DOHH2 (cell line): ENCODE results near the gene EYA4.

ENCODE experiments used
- H3F3A ChIP-seq: fragments of 200-600 bp; sonication (generic), shearing (Covaris generic); 2 replicates; pipeline ENCODE4 v1.6.0; 2016; ENCODE audit warnings: antibody characterized with exemption, mild to moderate bottlenecking; ENCODE audit not compliant: control insufficient read depth, insufficient read depth
- H3K27ac ChIP-seq: fragments of 200-600 bp; sonication (generic); 2 replicates; pipeline ENCODE4 v1.5.1; 2014; ENCODE audit warnings: low read depth, mild to moderate bottlenecking, low read length, moderate library complexity
- H3K27me3 ChIP-seq: fragments of 200-600 bp; sonication (generic); 2 replicates; pipeline ENCODE4 v1.6.1; 2014; ENCODE audit warnings: mild to moderate bottlenecking, low read length, mixed read lengths; ENCODE audit not compliant: control insufficient read depth
- H3K36me3 ChIP-seq: fragments of 200-600 bp; sonication (generic); 2 replicates; pipeline ENCODE4 v1.6.1; 2014; ENCODE audit warnings: mild to moderate bottlenecking, low read length, moderate library complexity, mixed read lengths; ENCODE audit not compliant: control insufficient read depth
- H3K4me1 ChIP-seq: fragments of 200-600 bp; sonication (generic); 2 replicates; pipeline ENCODE4 v1.6.1; 2014; ENCODE audit warnings: mild to moderate bottlenecking, low read length, mixed read lengths; ENCODE audit not compliant: control insufficient read depth
- H3K4me2 ChIP-seq: fragments of 200-600 bp; sonication (generic); 2 replicates; pipeline ENCODE4 v1.6.0; 2014; ENCODE audit warnings: mild to moderate bottlenecking, low read length, moderate library complexity
- H3K4me3 ChIP-seq: fragments of 200-600 bp; sonication (generic); 2 replicates; pipeline ENCODE4 v1.5.1; 2014; ENCODE audit warnings: mild to moderate bottlenecking, low read length, mixed read lengths
- H3K79me2 ChIP-seq: fragments of 200-600 bp; sonication (generic); 2 replicates; pipeline ENCODE4 v1.6.1; 2014; ENCODE audit warnings: mild to moderate bottlenecking, low read length, mixed read lengths; ENCODE audit not compliant: control insufficient read depth
- H3K9me2 ChIP-seq: fragments of 200-600 bp; sonication (generic); replicated peaks from 2 replicates; pipeline ENCODE4 v1.6.1; 2014; ENCODE audit warnings: mild to moderate bottlenecking, low read length, mixed read lengths; ENCODE audit not compliant: control insufficient read depth
- H3K9me3 ChIP-seq: fragments of 200-600 bp; sonication (generic); 2 replicates; pipeline ENCODE4 v1.6.1; 2014; ENCODE audit warnings: antibody characterized with exemption, low read length, mixed read lengths; ENCODE audit not compliant: control insufficient read depth, insufficient read depth
- H4K20me1 ChIP-seq: fragments of 200-600 bp; sonication (generic); 2 replicates; pipeline ENCODE4 v1.6.0; 2014; ENCODE audit warnings: low read depth, mild to moderate bottlenecking, antibody characterized with exemption, low read length, moderate library complexity; ENCODE audit not compliant: control insufficient read depth, insufficient read depth
- CTCF ChIP-seq: fragments of 200-600 bp; sonication (generic); IDR thresholded peaks from one replicate; pipeline ENCODE4 v1.5.1; 2014; ENCODE audit warnings: antibody characterized with exemption, mild to moderate bottlenecking, low read depth, low read length; ENCODE audit not compliant: poor library complexity, severe bottlenecking
- EZH2phosphoT487 ChIP-seq: fragments of 200-600 bp; sonication (generic); IDR thresholded peaks from 2 replicates; pipeline ENCODE4 v1.6.1; 2017; ENCODE audit warnings: borderline replicate concordance, mild to moderate bottlenecking, antibody characterized with exemption, low read length, moderate library complexity, mixed read lengths

EYA4 gene

GRCh38 chr6:133241086-133241900 lies at the start of gene EYA4:
Gene EYA4, plus strand, starts transcription at chr6:133241357. Its CDS starts 33,424 bp downstream, at chr6:133274781.
- no peaks in the 10 kb centered on the region for H3K36me3 ChIP-seq
- H3K4me3 ChIP-seq = no peak within 1 kb of the TSS
- H3K79me2 ChIP-seq = no peaks in the 10 kb centered on the region
- no peak within 1 kb of the TSS for H3K4me2 ChIP-seq
- H3K27me3 ChIP-seq = peaks cover 25% of the 10 kb centered on the region
- H3K27ac ChIP-seq = no peak within 1 kb of the TSS
- no peaks in the 10 kb centered on the region for H3K9me3 ChIP-seq
- H3K9me2 ChIP-seq = no peaks in the 10 kb centered on the region
- H4K20me1 ChIP-seq = no peaks in the 10 kb centered on the region
- no peaks in the 10 kb centered on the region for H3K4me1 ChIP-seq
- TF ChIP-seq CTCF (no peak), EZH2phosphoT487 (no peak)
- H3F3A ChIP-seq = no peaks in the 10 kb centered on the region

- H3F3A ChIP-seq = no peaks in the 10 kb centered on the region
- H3K36me3 ChIP-seq = no peaks in the 10 kb centered on the region
- no peaks in the 10 kb centered on the region for H3K79me2 ChIP-seq
- H3K27ac ChIP-seq = no peak overlapping the region
- H3K4me3 ChIP-seq = no peak overlapping the region
- no peaks in the 10 kb centered on the region for H4K20me1 ChIP-seq
- no peaks in the 10 kb centered on the region for H3K4me1 ChIP-seq
- TF ChIP-seq EZH2phosphoT487 (no peak), CTCF (no peak)
- H3K4me2 ChIP-seq = no peak overlapping the region
- H3K27me3 ChIP-seq = peaks cover 11% of the 10 kb centered on the region; the same call in 1 of the 2 replicates
- H3K9me3 ChIP-seq = no peaks in the 10 kb centered on the region
- no peaks in the 10 kb centered on the region for H3K9me2 ChIP-seq
These were observed 47.8 kb upstream of the EYA4 start for GRCh38 chr6:133193396-133193795.

- Histone ChIP-seq H3K4me3 (no peak overlapping the region), H3K79me2 (no peaks in the 10 kb centered on the region), H3K36me3 (no peaks in the 10 kb centered on the region), H3K27ac (no peak overlapping the region), H3K4me2 (no peak overlapping the region), H3K27me3 (no peaks in the 10 kb centered on the region), H3K9me3 (no peaks in the 10 kb centered on the region), H3F3A (no peaks in the 10 kb centered on the region), H3K9me2 (no peaks in the 10 kb centered on the region), H4K20me1 (no peaks in the 10 kb centered on the region), H3K4me1 (no peaks in the 10 kb centered on the region)
- TF ChIP-seq EZH2phosphoT487 (no peak), CTCF (no peak)
These were observed 42.4 kb upstream of the EYA4 start for GRCh38 chr6:133198725-133199124.
